Activated CD8-positive, alpha-beta memory T cell treated with anti-CD3 and anti-CD28 coated beads, Interleukin-2, amount 10 ng/mL, durations not matched to agents 7 days and 5 days (primary cell): Measurements from ENCODE around the gene KCNIP4. TPM values are rescaled to one million over a fixed set of nuclear protein-coding genes. Genes with fewer than 3 reads are reported as not detected.

ENCODE experiments used
- ATAC-seq: fragments of 150-1000 bp; cut with Tn5 transposase; one replicate; pipeline ENCODE4 v1.10.0; 2021; ENCODE audit warnings: moderate library complexity
- CTCF ChIA-PET: fragments of 350-600 bp; sonication (Branson Sonifier 250); formaldehyde crosslinking; loops from one replicate; lab custom pipeline; 2021; ENCODE audit warnings: antibody characterized with exemption; lab: Charles Lee
- DNase-seq: peaks from one replicate; pipeline ENCODE4 v3.0.0-alpha.2; 2020
- H3K27ac Mint-ChIP-seq: one replicate; pipeline ENCODE4 v1.8.0; 2021; ENCODE audit warnings: mild to moderate bottlenecking, mixed read lengths
- H3K27me3 Mint-ChIP-seq: one replicate; pipeline ENCODE4 v1.8.0; 2021; ENCODE audit warnings: mixed read lengths
- H3K36me3 Mint-ChIP-seq: one replicate; pipeline ENCODE4 v1.8.0; 2021; ENCODE audit warnings: mild to moderate bottlenecking, mixed read lengths
- H3K4me1 Mint-ChIP-seq: one replicate; pipeline ENCODE4 v1.8.0; 2021; ENCODE audit warnings: mixed read lengths
- H3K4me3 Mint-ChIP-seq: one replicate; pipeline ENCODE4 v1.8.0; 2021; ENCODE audit warnings: mild to moderate bottlenecking, moderate library complexity, mixed read lengths
- H3K9me3 Mint-ChIP-seq: one replicate; pipeline ENCODE4 v1.8.0; 2022; ENCODE audit warnings: low read depth, mixed read lengths
- total RNA-seq, 2 experiments: library from RNA; stranded (reverse); gene quantifications; one replicate each; pipeline ENCODE4 v1.2.3, GENCODE V29; 2021

KCNIP4 gene
- total RNA-seq, 2 experiments from 2014 or later = not detected

- H3K36me3 Mint-ChIP-seq = no peaks in the 10 kb centered on the region
- H3K9me3 Mint-ChIP-seq = peaks cover 3% of the 10 kb centered on the region
- H3K27me3 Mint-ChIP-seq = no peaks in the 10 kb centered on the region
- CTCF ChIA-PET = no interaction called here
- H3K4me3 Mint-ChIP-seq = no peak overlapping the region
- no peak overlapping the region for H3K27ac Mint-ChIP-seq
- DNase-seq = no peak
- no peak for ATAC-seq
- no peaks in the 10 kb centered on the region for H3K4me1 Mint-ChIP-seq
These were observed 1089.3 kb downstream of the KCNIP4 start for GRCh38 chr4:20859097-20859781.

- Mint-ChIP-seq H3K9me3 (peaks cover 6% of the 10 kb centered on the region), H3K27ac (no peak overlapping the region), H3K27me3 (no peaks in the 10 kb centered on the region), H3K4me1 (no peaks in the 10 kb centered on the region), H3K36me3 (no peaks in the 10 kb centered on the region), H3K4me3 (no peak overlapping the region)
- DNase-seq (no peak), ATAC-seq (no peak)
- CTCF ChIA-PET = no interaction called here
These were observed 1091.5 kb downstream of the KCNIP4 start for GRCh38 chr4:20857081-20857480.

GRCh38 chr4:20847124-20847747 is 1101.3 kb downstream of the KCNIP4 start:
- ATAC-seq (no peak), DNase-seq (no peak)
- H3K9me3 Mint-ChIP-seq = peaks cover 9% of the 10 kb centered on the region
- H3K4me1 Mint-ChIP-seq = no peaks in the 10 kb centered on the region
- CTCF ChIA-PET = no interaction called here
- no peak overlapping the region for H3K4me3 Mint-ChIP-seq
- no peaks in the 10 kb centered on the region for H3K36me3 Mint-ChIP-seq
- H3K27me3 Mint-ChIP-seq = no peaks in the 10 kb centered on the region
- H3K27ac Mint-ChIP-seq = no peak overlapping the region

GRCh38 chr4:20844311-20844710 is 1104.3 kb downstream of the KCNIP4 start:
- ATAC-seq = no peak
- Mint-ChIP-seq H3K36me3 (no peaks in the 10 kb centered on the region), H3K4me1 (no peaks in the 10 kb centered on the region), H3K27ac (no peak overlapping the region), H3K27me3 (no peaks in the 10 kb centered on the region), H3K9me3 (peaks cover 2% of the 10 kb centered on the region), H3K4me3 (no peak overlapping the region)
- CTCF ChIA-PET = no interaction called here
- DNase-seq = no peak

GRCh38 chr4:20840648-20841190 is 1107.9 kb downstream of the KCNIP4 start:
- DNase-seq (no peak), ATAC-seq (no peak)
- H3K27ac Mint-ChIP-seq = no peak overlapping the region
- no peaks in the 10 kb centered on the region for H3K27me3 Mint-ChIP-seq
- no peaks in the 10 kb centered on the region for H3K36me3 Mint-ChIP-seq
- CTCF ChIA-PET = interaction anchor here (1.4 to 1.5 kb wide), 2 partner anchors 20 to 67 kb away, joined by 3 read pairs; no protein-coding TSS in a partner anchor
- no peak overlapping the region for H3K4me3 Mint-ChIP-seq
- H3K4me1 Mint-ChIP-seq = no peaks in the 10 kb centered on the region
- no peaks in the 10 kb centered on the region for H3K9me3 Mint-ChIP-seq

- Mint-ChIP-seq H3K36me3 (no peaks in the 10 kb centered on the region), H3K27me3 (no peaks in the 10 kb centered on the region), H3K27ac (no peak overlapping the region), H3K4me3 (no peak overlapping the region), H3K4me1 (no peaks in the 10 kb centered on the region), H3K9me3 (no peaks in the 10 kb centered on the region)
- CTCF ChIA-PET = interaction anchor here (1.5 kb wide), 1 partner anchor 66 kb away, joined by 3 read pairs; no protein-coding TSS in a partner anchor
- ATAC-seq (no peak), DNase-seq (no peak)
These were observed 1108.6 kb downstream of the KCNIP4 start for GRCh38 chr4:20839957-20840356.

- Mint-ChIP-seq H3K4me1 (no peaks in the 10 kb centered on the region), H3K27me3 (no peaks in the 10 kb centered on the region), H3K9me3 (no peaks in the 10 kb centered on the region), H3K4me3 (no peak overlapping the region), H3K27ac (no peak overlapping the region), H3K36me3 (no peaks in the 10 kb centered on the region)
- ATAC-seq = no peak
- CTCF ChIA-PET = no interaction called here
- no peak for DNase-seq
These were observed 1110.1 kb downstream of the KCNIP4 start for GRCh38 chr4:20838476-20838875.

GRCh38 chr4:20832826-20833225 is 1115.7 kb downstream of the KCNIP4 start:
- CTCF ChIA-PET = no interaction called here
- Mint-ChIP-seq H3K27me3 (no peaks in the 10 kb centered on the region), H3K4me1 (no peaks in the 10 kb centered on the region), H3K4me3 (no peak overlapping the region), H3K36me3 (no peaks in the 10 kb centered on the region), H3K27ac (no peak overlapping the region), H3K9me3 (no peaks in the 10 kb centered on the region)
- no peak for DNase-seq
- ATAC-seq = no peak

GRCh38 chr4:20831746-20832145 is 1116.8 kb downstream of the KCNIP4 start:
- Mint-ChIP-seq H3K4me3 (no peak overlapping the region), H3K4me1 (no peaks in the 10 kb centered on the region), H3K27ac (no peak overlapping the region), H3K27me3 (no peaks in the 10 kb centered on the region), H3K9me3 (no peaks in the 10 kb centered on the region), H3K36me3 (no peaks in the 10 kb centered on the region)
- CTCF ChIA-PET = interaction anchor here (0.7 kb wide), 1 partner anchor 309 kb away, joined by 3 read pairs; no protein-coding TSS in a partner anchor
- no peak for ATAC-seq
- no peak for DNase-seq

GRCh38 chr4:20829617-20830357 is 1118.8 kb downstream of the KCNIP4 start:
- CTCF ChIA-PET = no interaction called here
- Mint-ChIP-seq H3K4me1 (no peaks in the 10 kb centered on the region), H3K9me3 (no peaks in the 10 kb centered on the region)

GRCh38 chr4:20825505-20825904 is 1123.1 kb downstream of the KCNIP4 start:
- Mint-ChIP-seq H3K27ac (no peak overlapping the region), H3K27me3 (no peaks in the 10 kb centered on the region), H3K4me3 (no peak overlapping the region), H3K9me3 (no peaks in the 10 kb centered on the region), H3K4me1 (no peaks in the 10 kb centered on the region), H3K36me3 (no peaks in the 10 kb centered on the region)
- no peak for DNase-seq
- CTCF ChIA-PET = no interaction called here
- no peak for ATAC-seq

More at GRCh38 chr4:20829617-20830357, 1118.8 kb downstream of the KCNIP4 start:
- Mint-ChIP-seq H3K4me3 (no peak overlapping the region), H3K27me3 (no peaks in the 10 kb centered on the region), H3K27ac (no peak overlapping the region), H3K36me3 (no peaks in the 10 kb centered on the region)
- DNase-seq = no peak
- ATAC-seq = no peak

GRCh38 chr4:20816287-20816686 is 1132.3 kb downstream of the KCNIP4 start:
- CTCF ChIA-PET = no interaction called here
- Mint-ChIP-seq H3K27ac (no peak overlapping the region), H3K27me3 (no peaks in the 10 kb centered on the region), H3K36me3 (no peaks in the 10 kb centered on the region), H3K9me3 (no peaks in the 10 kb centered on the region), H3K4me1 (no peaks in the 10 kb centered on the region), H3K4me3 (no peak overlapping the region)
- ATAC-seq (no peak), DNase-seq (no peak)

GRCh38 chr4:20813700-20814099 is 1134.9 kb downstream of the KCNIP4 start:
- CTCF ChIA-PET = no interaction called here
- H3K9me3 Mint-ChIP-seq = no peaks in the 10 kb centered on the region
- DNase-seq = no peak
- no peak for ATAC-seq
- H3K36me3 Mint-ChIP-seq = no peaks in the 10 kb centered on the region
- H3K27me3 Mint-ChIP-seq = no peaks in the 10 kb centered on the region
- H3K4me3 Mint-ChIP-seq = no peak overlapping the region
- no peaks in the 10 kb centered on the region for H3K4me1 Mint-ChIP-seq
- H3K27ac Mint-ChIP-seq = no peak overlapping the region
